ENCODE results near the gene B4GALNT3.

The B4GALNT3 gene

DNA sequence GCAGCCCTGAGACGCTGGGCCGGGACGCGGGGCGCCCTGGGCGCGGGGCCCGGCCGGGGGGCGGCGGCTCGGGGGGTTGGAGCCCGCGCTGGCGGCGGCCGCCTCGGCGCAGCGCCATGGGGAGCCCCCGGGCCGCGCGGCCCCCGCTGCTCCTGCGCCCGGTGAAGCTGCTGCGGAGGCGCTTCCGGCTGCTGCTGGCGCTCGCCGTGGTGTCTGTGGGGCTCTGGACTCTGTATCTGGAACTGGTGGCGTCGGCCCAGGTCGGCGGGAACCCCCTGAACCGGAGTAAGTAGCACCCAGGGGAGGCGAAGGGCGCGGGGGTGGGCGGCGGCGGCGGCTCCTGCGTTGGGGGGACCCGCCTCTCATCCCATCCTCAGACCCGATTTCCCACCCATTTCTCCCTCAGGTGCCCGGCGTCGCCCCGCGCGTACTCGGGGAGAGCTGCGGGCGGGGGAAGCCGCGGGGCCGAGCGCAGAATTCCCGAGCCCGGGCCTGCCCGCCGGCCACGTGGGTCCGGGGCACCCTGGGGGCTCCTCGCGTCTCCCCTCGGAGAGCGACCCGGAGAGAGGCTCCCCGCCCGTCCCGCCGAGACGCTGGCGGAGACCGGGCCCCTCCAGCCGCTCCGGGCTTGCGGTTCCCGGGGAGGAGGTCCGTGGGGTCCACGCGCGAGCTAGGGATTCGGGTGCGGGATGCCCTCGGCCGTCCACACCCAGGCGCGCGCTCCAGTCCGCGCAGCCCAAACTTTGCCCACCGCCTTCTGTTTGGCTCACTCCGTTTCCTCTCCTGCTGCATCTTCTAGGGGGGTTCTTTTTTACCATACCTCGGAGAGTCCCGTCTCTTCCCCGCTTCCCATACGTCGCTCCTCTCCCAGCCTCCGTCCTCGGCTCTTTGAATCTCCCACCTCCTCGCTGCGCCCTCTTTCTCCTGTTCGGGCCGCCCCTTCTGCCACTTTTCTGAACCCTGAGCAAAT lies 807 bp downstream of the B4GALNT3 start:
- TF ChIP-seq L3MBTL2 (conservative IDR thresholded peaks at IDR 0.05) (peak; percentile 33; the same call in 1 of the 2 replicates), TARDBP (IDR thresholded peaks at IDR 0.05) (no peak)
- ChIA-PET POLR2A (no interaction called here), CTCF (interaction anchor here (1.3 kb wide), 1 partner anchor 42 kb away, joined by 3 read pairs; no protein-coding TSS in a partner anchor)
- peak; percentile 42 for DNase-seq (ENCODE audit: extremely low spot score)

GRCh38 chr12:461425-461824 lies 1.7 kb downstream of the B4GALNT3 start:
- POLR2A ChIA-PET: no interaction called here
- no peak for TF ChIP-seq ELF4 (IDR thresholded peaks at IDR 0.05)
- TF ChIP-seq FOXK2 (IDR thresholded peaks at IDR 0.05): no peak
- no peak for TF ChIP-seq HDGF (IDR thresholded peaks at IDR 0.05; ENCODE audit: borderline replicate concordance)
- TF ChIP-seq TARDBP (IDR thresholded peaks at IDR 0.05): no peak
- TF ChIP-seq L3MBTL2 (conservative IDR thresholded peaks at IDR 0.05): no peak
- no peak for TF ChIP-seq ZNF384 (IDR thresholded peaks at IDR 0.05)
- CTCF ChIA-PET: interaction anchor here (1.3 kb wide), 1 partner anchor 41 kb away, joined by 3 read pairs; no protein-coding TSS in a partner anchor
- no peak for DNase-seq (ENCODE audit: extremely low spot score)

DNA sequence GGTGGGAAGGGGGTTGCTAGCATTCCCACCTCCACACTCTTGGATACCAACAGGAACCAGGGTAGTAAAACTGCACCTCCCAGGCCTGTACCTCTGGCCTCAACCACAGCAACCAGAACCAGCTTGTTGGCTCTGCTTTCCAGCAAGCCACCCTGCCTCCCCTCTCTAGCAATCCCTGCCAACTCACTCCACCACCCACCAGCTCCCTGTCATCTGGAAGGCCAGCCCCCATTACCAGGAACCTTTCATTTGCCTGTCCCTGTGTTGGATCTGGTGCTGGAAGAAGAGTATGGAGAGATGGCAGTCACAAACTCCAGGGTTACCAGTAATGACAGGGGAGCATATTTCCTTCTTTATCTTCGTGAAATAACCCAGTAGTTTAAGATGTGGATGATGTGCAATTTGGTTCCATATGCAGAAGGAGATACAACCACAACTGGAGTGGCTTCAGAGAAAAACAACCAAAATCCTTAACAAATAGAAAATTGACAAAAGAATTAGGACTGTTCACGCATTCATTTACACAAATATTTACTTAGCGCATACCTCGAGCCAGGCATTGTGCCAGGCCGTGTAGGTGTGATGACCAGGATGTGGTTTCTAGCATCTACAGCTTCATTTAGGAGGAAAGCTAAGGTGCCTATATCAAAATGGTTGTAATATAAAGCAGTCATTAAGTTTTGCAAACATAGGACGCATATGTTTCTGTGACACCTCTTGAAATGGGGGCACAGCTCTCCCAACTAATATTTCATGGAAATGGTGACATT lies 3.4 kb downstream of the B4GALNT3 start:
- DNase-seq (ENCODE audit: extremely low spot score): no peak
- POLR2A ChIA-PET: no interaction called here
- TF ChIP-seq ELF4 (IDR thresholded peaks at IDR 0.05) (no peak), CTBP1 (IDR thresholded peaks at IDR 0.05; ENCODE audit: borderline replicate concordance) (no peak)
- CTCF ChIA-PET: interaction anchor here (0.5 to 0.9 kb wide), 2 partner anchors 16 to 21 kb away, joined by 3 read pairs; no protein-coding TSS in a partner anchor

DNA sequence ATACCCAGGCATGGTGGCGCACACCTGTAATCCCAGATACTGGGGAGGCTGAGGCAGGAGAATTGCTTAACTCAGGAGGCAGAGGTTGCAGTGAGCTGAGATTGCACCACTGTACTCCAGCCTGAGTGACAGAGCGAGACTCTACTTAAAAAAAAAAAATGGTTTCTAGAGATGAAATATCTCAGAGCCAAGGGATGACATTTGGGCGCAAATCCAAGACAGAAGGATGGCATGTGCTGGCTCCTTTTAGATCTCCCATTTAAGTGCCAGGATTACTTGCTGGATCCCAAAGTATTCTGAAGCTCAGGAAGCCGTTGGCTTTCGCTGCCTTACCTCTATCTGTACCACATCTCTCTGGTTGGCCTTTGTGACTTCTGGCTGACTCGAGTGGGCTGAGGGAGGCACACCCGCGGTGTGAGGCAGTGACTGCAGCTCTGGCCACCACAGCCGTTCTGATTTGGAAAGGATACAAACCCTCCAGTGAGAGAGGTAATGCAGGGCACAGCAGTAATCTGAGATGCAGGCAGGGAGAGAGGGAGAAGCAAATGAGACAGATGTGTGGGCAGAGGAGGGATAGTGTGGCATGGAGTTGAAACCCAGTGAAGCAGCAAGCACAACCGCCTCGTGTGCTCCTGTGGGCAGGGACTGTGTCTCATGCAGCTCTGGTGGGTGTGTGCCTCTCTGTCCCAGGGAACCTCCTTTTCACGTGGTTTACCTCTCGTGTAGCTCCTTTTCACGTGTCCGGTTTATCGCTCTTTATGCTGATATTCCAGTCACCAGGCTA lies 4.9 kb downstream of the B4GALNT3 start:
- DNase-seq (ENCODE audit: extremely low spot score): no peak
- CTCF ChIA-PET: no interaction called here
- POLR2A ChIA-PET: no interaction called here
- TF ChIP-seq SUZ12 (IDR thresholded peaks at IDR 0.05) (no peak), CTBP1 (IDR thresholded peaks at IDR 0.05; ENCODE audit: borderline replicate concordance) (no peak), HDGF (IDR thresholded peaks at IDR 0.05; ENCODE audit: borderline replicate concordance) (no peak), ELF4 (IDR thresholded peaks at IDR 0.05) (no peak), FOXA1 (IDR thresholded peaks at IDR 0.05) (no peak), ZNF384 (IDR thresholded peaks at IDR 0.05) (no peak), SP1 (IDR thresholded peaks at IDR 0.05) (no peak), BHLHE40 (IDR thresholded peaks at IDR 0.05; ENCODE audit: borderline replicate concordance) (no peak), LEF1 (IDR thresholded peaks at IDR 0.05; ENCODE audit: borderline replicate concordance) (no peak), FOXM1 (IDR thresholded peaks at IDR 0.05; ENCODE audit: borderline replicate concordance) (no peak), ARNT (IDR thresholded peaks at IDR 0.05) (no peak), NFRKB (IDR thresholded peaks at IDR 0.05) (no peak), TARDBP (IDR thresholded peaks at IDR 0.05) (no peak)

DNA sequence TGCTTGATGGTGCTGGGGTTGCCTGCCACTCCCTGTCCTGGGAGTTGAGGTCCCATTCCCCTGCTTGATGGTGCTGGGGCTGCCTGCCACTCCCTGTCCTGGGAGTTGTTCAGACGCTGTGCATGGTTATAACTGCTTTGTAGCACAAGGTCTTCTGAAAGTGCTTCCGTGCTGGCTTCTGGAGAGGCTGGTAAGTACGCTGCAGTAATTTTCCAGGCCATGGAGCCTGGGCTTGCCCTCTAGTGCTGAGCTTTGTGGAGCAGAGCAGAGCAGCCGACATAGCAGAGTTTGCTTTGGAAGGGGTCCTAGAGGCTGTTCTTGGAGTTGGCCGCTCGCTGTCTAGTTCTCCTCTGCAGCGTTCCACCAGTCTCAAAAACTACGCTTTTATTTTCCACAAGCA lies 6.3 kb downstream of the B4GALNT3 start:
- ChIA-PET POLR2A (no interaction called here), CTCF (no interaction called here)
- TF ChIP-seq PKNOX1 (IDR thresholded peaks at IDR 0.05) (no peak), NFRKB (IDR thresholded peaks at IDR 0.05) (no peak), BHLHE40 (IDR thresholded peaks at IDR 0.05; ENCODE audit: borderline replicate concordance) (no peak), LEF1 (IDR thresholded peaks at IDR 0.05; ENCODE audit: borderline replicate concordance) (no peak), ARNT (IDR thresholded peaks at IDR 0.05) (no peak), CTBP1 (IDR thresholded peaks at IDR 0.05; ENCODE audit: borderline replicate concordance) (no peak), L3MBTL2 (conservative IDR thresholded peaks at IDR 0.05) (no peak), TARDBP (IDR thresholded peaks at IDR 0.05) (no peak), HDGF (IDR thresholded peaks at IDR 0.05; ENCODE audit: borderline replicate concordance) (no peak), SP1 (IDR thresholded peaks at IDR 0.05) (no peak), FOXK2 (IDR thresholded peaks at IDR 0.05) (no peak), SUZ12 (IDR thresholded peaks at IDR 0.05) (no peak), FOXA1 (IDR thresholded peaks at IDR 0.05) (no peak), FOXM1 (IDR thresholded peaks at IDR 0.05; ENCODE audit: borderline replicate concordance) (no peak), ZNF384 (IDR thresholded peaks at IDR 0.05) (no peak), ELF4 (IDR thresholded peaks at IDR 0.05) (no peak)
- DNase-seq (ENCODE audit: extremely low spot score): no peak

DNA sequence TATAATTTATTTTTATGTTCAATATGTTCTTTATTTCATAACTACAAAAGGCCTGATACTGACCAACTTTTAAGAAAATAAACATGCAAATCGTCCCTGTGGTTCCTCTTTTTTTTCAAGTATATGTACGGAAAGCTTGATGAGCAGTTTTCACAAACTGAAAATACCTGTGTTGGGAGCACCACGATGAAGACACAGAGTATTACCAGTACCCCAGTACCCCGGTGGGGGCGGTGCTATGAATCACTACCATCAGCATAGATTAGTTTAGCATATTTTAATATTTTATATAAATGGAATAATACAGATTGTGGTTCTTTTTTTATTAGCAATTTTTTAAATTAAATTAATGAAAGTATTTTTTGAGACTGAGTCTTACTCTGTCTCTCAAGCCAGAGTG lies 7.0 kb downstream of the B4GALNT3 start:
- TF ChIP-seq L3MBTL2 (conservative IDR thresholded peaks at IDR 0.05) (no peak), SP1 (IDR thresholded peaks at IDR 0.05) (no peak), LEF1 (IDR thresholded peaks at IDR 0.05; ENCODE audit: borderline replicate concordance) (no peak), FOXM1 (IDR thresholded peaks at IDR 0.05; ENCODE audit: borderline replicate concordance) (no peak), SUZ12 (IDR thresholded peaks at IDR 0.05) (no peak), BHLHE40 (IDR thresholded peaks at IDR 0.05; ENCODE audit: borderline replicate concordance) (no peak), HDGF (IDR thresholded peaks at IDR 0.05; ENCODE audit: borderline replicate concordance) (no peak), NFRKB (IDR thresholded peaks at IDR 0.05) (no peak), ARNT (IDR thresholded peaks at IDR 0.05) (no peak), FOXA1 (IDR thresholded peaks at IDR 0.05) (no peak)
- no peak for DNase-seq (ENCODE audit: extremely low spot score)
- CTCF ChIA-PET: no interaction called here
- POLR2A ChIA-PET: no interaction called here
